RWPE1 (cell line): ENCODE measurements around the gene STOML1.

Experiments
- CTCF ChIA-PET: fragments of 350-600 bp; sonication (Branson Sonifier 250); formaldehyde crosslinking; extraction: SDS; loops from one replicate; lab custom pipeline; 2021; lab: Yijun Ruan, JAX
- POLR2A ChIA-PET: fragments of 400-600 bp; formaldehyde crosslinking; extraction: SDS; loops from one replicate; lab custom pipeline; 2020; ENCODE audit warnings: antibody characterized with exemption; ENCODE audit not compliant: low non-redundant PET; lab: Yijun Ruan, JAX
- DNase-seq: peaks from one replicate; pipeline ENCODE4 v3.0.0; 2012; ENCODE audit warnings: low spot score
- H3K27ac ChIP-seq: fragments of 450-650 bp; 2 replicates; pipeline ENCODE4 v1.5.1; 2017
- TF ChIP-seq, protein P1 (sequence below): fragments of 450-650 bp; conservative IDR thresholded peaks from 2 replicates; pipeline ENCODE4 v1.5.1; 2017; ENCODE audit warnings: low read depth, mild to moderate bottlenecking

The STOML1 gene

DNA sequence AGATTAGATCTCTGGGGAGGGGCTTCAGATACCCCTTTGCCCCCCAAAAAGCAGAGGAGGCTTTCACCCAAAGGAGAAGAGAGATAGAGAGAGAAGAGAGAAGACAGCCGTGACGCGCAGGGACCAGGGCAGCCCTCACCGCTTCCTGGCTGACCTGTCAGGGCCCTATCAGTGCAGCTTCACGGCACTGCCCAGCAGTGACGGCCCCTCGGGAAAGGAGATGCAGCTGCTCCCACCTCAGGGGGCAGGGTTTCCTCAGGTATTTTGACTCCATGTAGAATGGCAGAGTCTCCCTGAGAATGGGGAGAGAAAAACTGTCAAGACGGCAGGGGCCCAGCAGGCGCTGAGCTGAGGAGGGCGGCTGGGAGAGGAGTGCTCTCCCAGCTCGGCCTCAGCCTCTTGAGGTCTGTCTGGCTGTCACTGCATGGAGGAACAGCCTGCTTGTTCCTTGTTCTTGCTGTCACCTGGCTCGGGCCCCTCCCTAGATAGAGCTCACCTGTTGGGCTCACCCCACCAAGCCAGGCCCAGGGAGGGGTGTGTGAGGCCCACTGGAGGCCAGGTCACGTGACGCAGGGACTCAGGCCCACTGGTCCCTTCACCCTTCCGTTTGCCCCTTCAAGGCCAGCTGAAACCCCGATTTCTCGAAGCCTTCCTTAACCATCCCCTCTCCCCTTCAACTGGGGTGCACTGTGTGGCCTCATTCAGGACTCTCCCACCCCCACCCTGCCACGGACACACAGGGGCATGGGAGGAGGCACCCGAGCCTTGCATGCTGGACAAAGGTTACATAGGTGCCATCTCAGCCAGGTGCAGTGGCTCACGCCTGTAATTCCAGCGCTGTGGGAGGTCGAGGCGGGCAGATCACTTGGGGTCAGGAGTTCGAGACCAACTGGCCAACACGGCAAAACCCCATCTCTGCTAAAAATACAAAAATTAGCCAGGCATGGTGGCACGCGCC is 37.6 kb downstream of the STOML1 start:
- no peak for DNase-seq
- no peak overlapping the region for H3K27ac ChIP-seq
- CTCF ChIA-PET, result interaction anchor here (0.6 to 0.7 kb wide), 2 partner anchors 10 to 80 kb away, joined by 3 to 4 read pairs; no protein-coding TSS in a partner anchor
- TF ChIP-seq, protein P1, sequence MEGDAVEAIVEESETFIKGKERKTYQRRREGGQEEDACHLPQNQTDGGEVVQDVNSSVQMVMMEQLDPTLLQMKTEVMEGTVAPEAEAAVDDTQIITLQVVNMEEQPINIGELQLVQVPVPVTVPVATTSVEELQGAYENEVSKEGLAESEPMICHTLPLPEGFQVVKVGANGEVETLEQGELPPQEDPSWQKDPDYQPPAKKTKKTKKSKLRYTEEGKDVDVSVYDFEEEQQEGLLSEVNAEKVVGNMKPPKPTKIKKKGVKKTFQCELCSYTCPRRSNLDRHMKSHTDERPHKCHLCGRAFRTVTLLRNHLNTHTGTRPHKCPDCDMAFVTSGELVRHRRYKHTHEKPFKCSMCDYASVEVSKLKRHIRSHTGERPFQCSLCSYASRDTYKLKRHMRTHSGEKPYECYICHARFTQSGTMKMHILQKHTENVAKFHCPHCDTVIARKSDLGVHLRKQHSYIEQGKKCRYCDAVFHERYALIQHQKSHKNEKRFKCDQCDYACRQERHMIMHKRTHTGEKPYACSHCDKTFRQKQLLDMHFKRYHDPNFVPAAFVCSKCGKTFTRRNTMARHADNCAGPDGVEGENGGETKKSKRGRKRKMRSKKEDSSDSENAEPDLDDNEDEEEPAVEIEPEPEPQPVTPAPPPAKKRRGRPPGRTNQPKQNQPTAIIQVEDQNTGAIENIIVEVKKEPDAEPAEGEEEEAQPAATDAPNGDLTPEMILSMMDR, result no peak
- POLR2A ChIA-PET, result interaction anchor here (0.7 kb wide), 1 partner anchor 386 kb away, joined by 7 read pairs; no protein-coding TSS in a partner anchor

DNA sequence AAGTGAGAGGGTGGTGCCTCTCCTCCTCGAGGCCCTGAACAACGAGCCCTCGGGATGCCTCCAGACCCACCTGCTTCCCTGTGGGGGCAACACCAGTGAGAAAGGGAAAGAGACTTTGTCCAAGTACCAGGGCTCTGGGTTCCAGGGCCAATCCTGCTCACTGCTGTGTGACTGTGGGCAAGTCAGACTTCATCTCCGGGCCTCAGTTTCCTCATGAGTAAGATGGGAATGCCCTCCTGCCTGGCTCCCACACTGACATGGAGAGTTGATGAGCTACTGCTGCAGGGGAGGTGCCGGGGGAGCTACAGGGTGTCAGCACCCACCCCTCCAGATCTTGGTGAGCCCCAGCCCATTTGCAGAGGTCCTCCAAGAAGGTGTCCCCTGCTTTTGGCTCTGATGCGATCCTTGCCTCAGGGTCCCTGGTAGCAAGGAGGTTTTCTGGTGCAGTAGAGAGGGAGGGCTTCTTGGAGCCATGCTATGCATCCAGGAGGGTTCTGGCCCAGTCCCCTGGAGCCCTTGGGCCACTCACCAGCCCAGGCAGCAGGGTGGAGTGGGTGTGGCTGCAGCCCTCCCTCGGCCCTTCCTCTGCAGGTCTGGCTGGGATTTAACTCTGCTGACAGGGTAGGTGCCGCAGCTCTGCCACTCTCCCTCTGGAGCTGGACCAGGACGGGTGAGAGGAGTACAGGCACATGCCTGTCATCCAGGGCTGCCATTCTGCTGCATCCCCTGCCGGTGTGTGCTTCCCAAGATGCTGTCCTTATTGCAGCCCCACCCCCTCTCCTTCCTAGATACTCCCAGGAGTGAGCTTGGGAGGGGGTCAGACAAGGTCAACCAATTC is 39.0 kb downstream of the STOML1 start:
- H3K27ac ChIP-seq, result no peak overlapping the region
- no peak for DNase-seq
- POLR2A ChIA-PET, result no interaction called here
- TF ChIP-seq, protein P1, result no peak
- CTCF ChIA-PET, result interaction anchor here (2.3 kb wide), 1 partner anchor 20 kb away, joined by 6 read pairs; no protein-coding TSS in a partner anchor

DNA sequence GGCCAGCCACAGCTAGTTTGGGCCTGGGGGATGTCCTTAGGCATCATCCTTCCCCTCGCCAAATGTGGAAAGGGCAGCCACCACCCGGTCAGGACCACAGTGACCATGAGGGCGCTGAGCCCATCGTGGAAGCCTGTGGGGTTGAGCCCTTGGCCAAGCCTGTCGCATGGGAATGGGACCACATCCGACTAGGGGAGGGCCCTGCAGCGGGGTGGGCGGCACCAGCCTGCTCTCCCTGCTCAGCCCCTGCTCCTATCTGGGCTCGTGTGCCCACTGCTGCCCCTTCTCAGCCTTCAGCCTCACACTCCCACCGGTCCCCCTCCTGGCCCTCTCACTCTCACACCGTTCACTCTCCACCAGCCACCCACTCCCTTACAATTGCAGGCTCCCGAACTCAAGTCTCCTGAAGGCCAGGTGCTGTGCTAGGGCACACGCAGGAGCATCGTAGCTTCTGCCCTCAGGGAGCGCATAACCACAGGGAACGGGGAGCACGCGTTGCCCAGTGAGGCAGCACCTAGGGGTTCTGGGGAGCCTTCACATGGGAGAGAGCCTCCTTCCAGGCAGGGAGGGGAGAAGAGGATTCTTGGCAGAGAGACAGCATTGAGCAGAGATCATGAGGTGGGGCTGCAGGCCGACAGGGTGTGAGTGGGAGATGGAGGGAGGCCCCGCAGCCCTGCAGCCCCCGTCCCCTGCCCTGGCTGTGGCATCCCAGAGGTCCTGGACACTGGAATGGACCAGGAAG is 39.8 kb downstream of the STOML1 start:
- TF ChIP-seq, protein P1, result no peak
- H3K27ac ChIP-seq, result no peak overlapping the region
- POLR2A ChIA-PET, result no interaction called here
- DNase-seq, result no peak
- CTCF ChIA-PET, result interaction anchor here (0.9 to 2.3 kb wide), 2 partner anchors 13 to 20 kb away, joined by 3 to 6 read pairs; no protein-coding TSS in a partner anchor

GRCh38 chr15:73951601-73952000 is 40.5 kb downstream of the STOML1 start:
- H3K27ac ChIP-seq, result peak overlapping the region; percentile 38
- ChIA-PET POLR2A (no interaction called here), CTCF (interaction anchor here (0.6 to 2.3 kb wide), 12 partner anchors 8 to 370 kb away, joined by 3 to 6 read pairs (median 3); no protein-coding TSS in a partner anchor)
- no peak for DNase-seq
- TF ChIP-seq, protein P1, result no peak

DNA sequence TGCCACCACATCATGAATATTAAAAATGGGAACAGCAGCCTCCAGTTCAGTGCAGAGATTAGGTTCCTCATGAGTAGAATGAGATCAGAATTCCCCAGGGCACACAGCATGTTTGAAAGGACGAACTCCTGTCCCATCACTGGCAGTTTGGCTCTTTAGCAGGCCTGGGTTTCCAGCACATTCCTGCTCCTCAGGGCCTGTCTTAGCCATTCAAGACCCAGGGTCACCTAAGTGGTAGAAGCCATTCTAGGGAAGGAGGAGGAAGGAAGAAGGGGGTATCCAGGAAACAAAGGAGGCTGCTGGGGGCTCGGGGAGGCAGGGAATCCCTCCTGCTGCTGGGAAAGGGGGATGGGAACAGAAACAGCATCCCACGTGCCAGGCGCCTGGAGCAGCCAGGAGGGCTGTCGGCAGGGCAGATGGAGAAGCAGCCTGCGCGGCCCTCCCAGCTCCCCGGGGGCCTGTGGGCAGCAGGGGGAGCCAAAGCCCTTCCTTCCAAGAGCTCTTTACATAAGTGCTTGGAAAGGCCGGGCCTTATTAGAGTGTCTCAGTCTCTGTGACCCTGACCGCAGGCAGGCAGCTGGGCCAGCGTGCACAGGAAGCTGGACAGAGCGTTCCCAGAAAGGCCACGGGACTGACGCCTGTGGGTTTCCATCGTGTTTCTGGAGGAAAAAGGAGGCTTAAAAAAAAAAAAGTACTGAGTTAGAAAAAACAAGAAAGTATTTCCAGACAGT is 41.1 kb downstream of the STOML1 start:
- peak; percentile 82 for DNase-seq
- ChIA-PET POLR2A (no interaction called here), CTCF (interaction anchor here (0.6 to 2.3 kb wide), 12 partner anchors 9 to 371 kb away, joined by 3 to 6 read pairs (median 3); no protein-coding TSS in a partner anchor)
- TF ChIP-seq, protein P1, result peak; percentile 90
- peak overlapping the region; percentile 38 for H3K27ac ChIP-seq
